HEK293 (cell line): Measurements from ENCODE around the gene MATN1.

ENCODE experiments used
- CTCF ChIA-PET: fragments of 350-600 bp; formaldehyde crosslinking; extraction: SDS; loops from one replicate; lab custom pipeline; 2021; ENCODE audit warnings: antibody characterized with exemption; lab: Yijun Ruan, JAX
- POLR2A ChIA-PET: fragments of 300-600 bp; formaldehyde crosslinking; extraction: SDS; loops from one replicate; lab custom pipeline; 2020; ENCODE audit warnings: antibody characterized with exemption, inconsistent platforms; lab: Yijun Ruan, JAX
- H3K27ac ChIP-seq: fragments of 200-500 bp; sonication (Bioruptor generic); 2 replicates; pipeline ENCODE4 v1.5.1; 2014; ENCODE audit warnings: low read depth, low read length, control low read depth, inconsistent platforms; ENCODE audit errors: extremely low read depth
- H3K36me3 ChIP-seq, 2 experiments: fragments of 200-500 bp in 1 of 2; sonication (Bioruptor generic) in 1 of 2; 1 replicate in 1 of 2; 2 replicates in 1 of 2; pipeline ENCODE4 v1.5.1; 2014 to 2017; ENCODE audit warnings: inconsistent platforms in 2 of 2, low read length in 2 of 2; ENCODE audit not compliant: control insufficient read depth in 2 of 2, insufficient read depth in 1 of 2
- H3K4me1 ChIP-seq: fragments of 200-500 bp; sonication (Bioruptor generic); 2 replicates; pipeline ENCODE4 v1.5.1; 2014; ENCODE audit warnings: mild to moderate bottlenecking, low read length, inconsistent platforms; ENCODE audit not compliant: control insufficient read depth, insufficient read depth
- H3K4me3 ChIP-seq: 2 replicates; pipeline ENCODE4 v1.5.1; 2011; ENCODE audit warnings: low read depth, mild to moderate bottlenecking, control low read depth, low read length, moderate library complexity
- H3K9me3 ChIP-seq: fragments of 200-500 bp; sonication (Bioruptor generic); 2 replicates; pipeline ENCODE4 v1.5.1; 2014; ENCODE audit warnings: low read depth, low read length, inconsistent platforms; ENCODE audit not compliant: control insufficient read depth, insufficient read depth
- HOXD13 ChIP-seq: sonication (generic); formaldehyde crosslinking; IDR thresholded peaks from 2 replicates; pipeline ENCODE4 v1.8.0; 2022; ENCODE audit warnings: missing genetic modification reagents, borderline replicate concordance
- KLF1 ChIP-seq: fragments of 450-650 bp; formaldehyde crosslinking; IDR thresholded peaks from 2 replicates; pipeline ENCODE4 v1.5.1; 2016; ENCODE audit warnings: missing biosample characterization, missing genetic modification characterization
- KLF9 ChIP-seq: fragments of 450-650 bp; formaldehyde crosslinking; IDR thresholded peaks from 2 replicates; pipeline ENCODE4 v1.5.1; 2016; ENCODE audit warnings: missing biosample characterization, missing genetic modification characterization, low read depth
- MZF1 ChIP-seq: fragments of 450-650 bp; formaldehyde crosslinking; IDR thresholded peaks from 2 replicates; pipeline ENCODE4 v1.5.1; 2017; ENCODE audit warnings: missing biosample characterization, missing genetic modification characterization, borderline replicate concordance
- PBX3 ChIP-seq: sonication (generic); formaldehyde crosslinking; IDR thresholded peaks from 2 replicates; pipeline ENCODE4 v1.8.1; 2022; ENCODE audit warnings: mild to moderate bottlenecking, moderate library complexity, missing genetic modification reagents
- PRDM10 ChIP-seq: fragments of 450-650 bp; formaldehyde crosslinking; IDR thresholded peaks from 2 replicates; pipeline ENCODE4 v1.5.1; 2016; ENCODE audit warnings: missing biosample characterization, missing genetic modification characterization
- PRDM4 ChIP-seq: fragments of 450-650 bp; formaldehyde crosslinking; IDR thresholded peaks from 2 replicates; pipeline ENCODE4 v1.5.1; 2017; ENCODE audit warnings: missing biosample characterization, missing genetic modification characterization
- YY2 ChIP-seq: fragments of 450-650 bp; formaldehyde crosslinking; IDR thresholded peaks from 2 replicates; pipeline ENCODE4 v1.5.1; 2016; ENCODE audit warnings: missing biosample characterization, missing genetic modification characterization
- ZBTB48 ChIP-seq: fragments of 450-650 bp; formaldehyde crosslinking; IDR thresholded peaks from 2 replicates; pipeline ENCODE4 v1.5.1; 2016; ENCODE audit warnings: missing biosample characterization, missing genetic modification characterization
- ZFP37 ChIP-seq: fragments of 450-650 bp; formaldehyde crosslinking; IDR thresholded peaks from 2 replicates; pipeline ENCODE4 v1.5.1; 2016; ENCODE audit warnings: missing biosample characterization, missing genetic modification characterization
- ZNF10 ChIP-seq: fragments of 450-650 bp; formaldehyde crosslinking; IDR thresholded peaks from 2 replicates; pipeline ENCODE4 v1.5.1; 2017; ENCODE audit warnings: missing biosample characterization, missing genetic modification characterization
- ZNF140 ChIP-seq: fragments of 450-650 bp; formaldehyde crosslinking; IDR thresholded peaks from 2 replicates; pipeline ENCODE4 v1.5.1; 2016; ENCODE audit warnings: missing biosample characterization, missing genetic modification characterization
- ZNF148 ChIP-seq: fragments of 450-650 bp; formaldehyde crosslinking; IDR thresholded peaks from 2 replicates; pipeline ENCODE4 v1.5.0; 2017; ENCODE audit warnings: missing biosample characterization, missing genetic modification characterization, borderline replicate concordance
- ZNF174 ChIP-seq: fragments of 450-650 bp; formaldehyde crosslinking; IDR thresholded peaks from 2 replicates; pipeline ENCODE4 v1.5.0; 2017; ENCODE audit warnings: missing biosample characterization, mild to moderate bottlenecking, missing genetic modification characterization
- ZNF302 ChIP-seq: fragments of 450-650 bp; formaldehyde crosslinking; IDR thresholded peaks from 2 replicates; pipeline ENCODE4 v1.5.1; 2016; ENCODE audit warnings: missing biosample characterization, missing genetic modification characterization, low read depth
- ZNF366 ChIP-seq: fragments of 450-650 bp; formaldehyde crosslinking; conservative IDR thresholded peaks from 2 replicates; pipeline ENCODE4 v1.5.1; 2016; ENCODE audit warnings: missing biosample characterization, missing genetic modification characterization
- ZNF518A ChIP-seq: fragments of 450-650 bp; formaldehyde crosslinking; conservative IDR thresholded peaks from 2 replicates; pipeline ENCODE4 v1.5.1; 2016; ENCODE audit warnings: low read depth, missing biosample characterization, missing genetic modification characterization
- ZNF585B ChIP-seq: fragments of 450-650 bp; formaldehyde crosslinking; IDR thresholded peaks from 2 replicates; pipeline ENCODE4 v1.5.1; 2016; ENCODE audit warnings: missing biosample characterization, missing genetic modification characterization
- ZNF791 ChIP-seq: fragments of 450-650 bp; formaldehyde crosslinking; IDR thresholded peaks from 2 replicates; pipeline ENCODE4 v1.5.1; 2016; ENCODE audit warnings: missing biosample characterization, missing genetic modification characterization
- ZXDB ChIP-seq: fragments of 450-650 bp; formaldehyde crosslinking; IDR thresholded peaks from 2 replicates; pipeline ENCODE4 v1.5.1; 2016; ENCODE audit warnings: missing biosample characterization, missing genetic modification characterization

Gene MATN1

GRCh38 chr1:30731806-30732276 lies 8.5 kb upstream of the MATN1 start (continued):
- TF ChIP-seq PRDM10 (no peak), ZNF791 (tag by site-specific recombination) (no peak), KLF9 (tag by site-specific recombination) (peak; percentile 41), ZNF148 (tag by site-specific recombination) (no peak), ZNF585B (tag by site-specific recombination) (no peak), PRDM4 (tag by site-specific recombination) (no peak), KLF1 (peak; percentile 93), ZBTB48 (tag by site-specific recombination) (no peak), ZNF10 (tag by site-specific recombination) (no peak), PBX3 (CRISPR knock-in tag) (no peak), HOXD13 (CRISPR knock-in tag) (no peak)

GRCh38 chr1:30731109-30731805 lies 7.9 kb upstream of the MATN1 start:
- Histone ChIP-seq H3K9me3 (no peaks in the 10 kb centered on the region), H3K4me3 (no peak overlapping the region), H3K36me3 (no peaks in the 10 kb centered on the region), H3K27ac (no peak overlapping the region), H3K4me1 (no peaks in the 10 kb centered on the region)
- CTCF ChIA-PET = interaction anchor here (13.2 kb wide), 1 partner anchor 50 kb away, joined by 374 read pairs; no protein-coding TSS in a partner anchor
- POLR2A ChIA-PET = no interaction called here
- TF ChIP-seq ZNF366 (tag by site-specific recombination) = no peak
- TF ChIP-seq YY2 (tag by site-specific recombination) = no peak
- TF ChIP-seq ZNF518A (tag by site-specific recombination) = no peak
- no peak for TF ChIP-seq MZF1 (tag by site-specific recombination)
- TF ChIP-seq ZNF174 (tag by site-specific recombination) = no peak
- TF ChIP-seq ZNF302 (tag by site-specific recombination) = no peak
- no peak for TF ChIP-seq ZFP37 (tag by site-specific recombination)
- TF ChIP-seq ZNF140 (tag by site-specific recombination) = no peak
- TF ChIP-seq ZXDB (tag by site-specific recombination) = no peak
